COLO668 (cell line): ENCODE results near the gene SV2B.

Experiments used
- DNase-seq: peaks from one replicate; lab custom pipeline; 2025; ENCODE audit not compliant: unreplicated experiment; lab: John Stamatoyannopoulos, UW

SV2B gene

DNA sequence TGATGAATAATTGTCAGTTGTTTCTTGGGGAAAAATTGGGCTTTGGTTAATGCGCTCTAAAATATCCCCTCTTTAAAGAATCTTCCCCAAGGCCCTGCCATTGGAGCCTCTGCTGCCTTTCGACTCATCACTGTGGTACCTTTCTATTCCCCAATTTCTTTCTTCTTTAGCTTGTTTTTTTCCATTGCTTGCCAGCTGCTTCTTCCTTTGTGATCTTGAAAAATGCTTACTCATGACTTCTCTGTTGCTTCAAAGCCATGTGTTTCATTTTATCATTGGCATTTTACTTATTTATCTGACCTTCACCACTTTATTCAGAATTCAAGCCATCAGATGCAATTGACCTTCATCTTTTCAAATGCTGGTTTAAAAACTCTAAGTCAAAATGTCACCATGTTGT, 84.4 kb downstream of the SV2B start:
- DNase-seq = no peak

DNA sequence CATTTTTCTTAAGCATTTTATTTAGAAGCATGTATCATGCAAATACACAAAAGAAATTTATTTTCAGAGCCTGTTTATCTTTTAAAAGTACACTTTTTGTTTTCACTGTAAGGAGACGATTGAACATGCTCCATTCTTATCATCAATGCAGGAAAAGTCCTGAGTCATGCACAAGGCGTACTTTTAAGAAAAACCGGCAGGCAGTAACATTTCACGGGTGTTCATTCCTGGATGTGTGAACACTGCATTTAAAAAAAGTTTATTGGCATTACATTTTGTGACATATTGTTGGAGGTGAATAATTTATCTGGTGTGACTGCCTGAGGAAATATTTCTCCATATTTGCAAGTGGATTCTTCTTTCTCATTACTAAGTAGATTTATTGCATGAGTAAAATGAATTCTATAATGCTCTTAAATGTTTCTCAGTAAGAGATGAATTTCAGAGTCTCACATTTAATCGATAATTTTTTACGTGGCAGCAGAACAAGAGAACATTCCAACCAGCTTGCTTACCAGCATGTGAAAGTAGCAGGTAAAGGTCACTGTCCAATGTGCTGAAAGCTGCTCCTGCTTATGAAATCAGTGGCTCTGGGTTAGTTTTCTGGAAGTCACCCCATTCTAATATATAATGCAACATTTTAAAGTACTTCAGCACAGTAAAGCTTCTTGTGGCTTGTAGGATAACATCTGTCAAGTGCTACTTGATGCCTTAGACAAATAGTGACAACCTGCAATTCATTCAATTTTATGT, 87.0 kb downstream of the SV2B start:
- DNase-seq = no peak

DNA sequence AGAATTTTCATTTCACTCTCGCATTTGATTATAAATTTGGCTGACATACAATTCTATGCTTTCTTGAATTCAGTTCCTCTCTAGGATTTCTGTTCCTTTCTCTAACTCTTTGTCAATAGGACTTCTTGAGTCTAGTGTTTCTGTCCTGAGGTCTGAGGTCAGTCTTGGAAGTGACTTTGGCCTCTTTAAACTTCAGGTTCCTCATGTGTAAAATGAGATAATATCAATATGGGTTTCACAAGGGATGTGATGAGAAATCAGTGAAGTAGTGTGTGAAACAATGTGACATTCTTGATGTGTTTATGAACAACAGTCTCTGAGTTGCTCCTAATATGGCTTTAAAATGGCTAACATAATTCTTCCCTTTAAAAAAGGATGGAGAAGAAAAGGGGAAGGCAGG, 92.2 kb downstream of the SV2B start:
- no peak for DNase-seq

DNA sequence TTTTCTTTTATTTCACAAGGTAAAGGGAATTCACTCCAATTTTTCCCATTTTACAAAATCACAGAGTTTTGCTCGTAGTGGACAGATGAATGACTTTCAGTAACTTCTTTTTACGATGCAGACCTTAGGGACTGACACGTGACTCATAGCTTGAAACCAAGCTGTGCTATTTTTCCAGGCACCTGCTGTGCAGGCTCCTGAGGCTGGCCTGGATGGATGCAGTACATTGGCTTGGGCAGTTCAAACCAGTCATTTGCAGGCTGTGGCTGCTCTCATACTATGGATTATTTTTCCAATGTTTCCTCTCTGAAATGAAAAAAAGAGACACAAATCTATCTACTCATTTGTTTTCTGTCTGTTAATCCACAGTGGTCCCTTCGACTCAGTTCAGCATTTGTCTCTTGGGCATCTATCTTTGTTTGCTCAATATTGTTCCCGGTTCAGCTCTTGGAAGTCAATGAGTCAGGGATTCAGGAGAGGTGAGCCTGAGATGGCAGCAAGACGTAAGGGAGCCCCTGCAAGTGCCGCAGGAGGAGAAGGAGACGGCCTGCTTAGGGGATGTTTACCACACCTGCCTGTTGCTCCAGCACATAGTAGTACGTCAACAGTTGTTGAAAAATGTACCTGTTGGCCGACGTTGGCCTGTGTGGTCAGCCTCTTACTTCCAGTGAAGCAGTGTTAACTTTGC, 92.8 kb downstream of the SV2B start:
- DNase-seq = peak; percentile 56

DNA sequence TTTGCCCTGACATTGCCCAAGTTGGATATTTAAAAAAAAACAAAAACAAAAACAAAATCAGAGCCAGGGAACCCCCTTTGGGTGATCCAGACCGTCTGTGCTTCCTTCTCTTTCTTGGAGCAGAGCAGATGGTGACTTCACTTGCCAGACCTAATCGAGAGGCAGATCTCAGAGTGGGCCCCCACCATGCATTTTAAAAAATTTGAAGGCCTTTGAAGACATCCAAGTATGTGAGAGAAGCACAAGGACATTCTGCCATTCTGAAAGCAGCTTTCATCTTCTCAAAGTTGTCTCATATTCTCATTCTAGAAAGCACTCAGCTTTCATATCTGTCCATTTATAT, 93.3 kb downstream of the SV2B start:
- no peak for DNase-seq

DNA sequence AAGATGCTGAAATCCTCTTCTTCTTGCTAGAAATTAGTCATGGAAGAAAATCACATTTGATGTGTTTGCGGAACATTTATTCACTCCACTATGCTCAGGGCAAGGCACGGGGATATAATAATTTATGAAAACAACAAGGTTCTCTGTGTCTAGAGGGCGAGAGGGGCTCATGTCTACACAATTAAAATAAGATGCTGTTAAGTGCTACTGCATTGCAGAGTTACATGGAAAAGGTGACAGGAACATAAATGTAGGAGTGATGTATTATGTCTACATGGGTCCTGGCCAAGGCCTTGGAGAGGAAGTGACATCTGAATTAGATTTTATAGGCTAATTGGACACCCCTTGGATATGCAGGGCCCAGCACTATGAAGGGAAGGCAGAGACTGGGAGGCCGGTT, 96.1 kb downstream of the SV2B start:
- no peak for DNase-seq

DNA sequence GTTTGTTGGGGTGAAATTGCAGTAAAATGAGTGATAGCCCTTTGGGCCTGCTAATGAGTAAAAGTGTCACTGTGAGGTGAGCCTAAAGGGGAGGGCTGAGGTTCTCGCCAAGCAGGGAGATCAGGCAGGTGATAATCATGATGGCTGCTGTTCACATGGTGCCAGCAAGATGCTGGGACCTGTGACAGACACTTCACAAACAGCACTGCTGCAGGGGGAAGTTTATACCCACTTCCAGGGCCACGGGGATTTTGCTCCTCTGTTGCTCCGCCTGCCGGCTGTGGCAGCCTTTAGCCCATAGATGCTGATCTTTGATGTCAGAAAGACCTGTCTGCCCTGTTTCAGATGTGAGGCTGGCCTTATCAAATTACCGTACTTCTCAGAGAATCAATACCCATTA, 96.7 kb downstream of the SV2B start:
- DNase-seq = peak; percentile 74

DNA sequence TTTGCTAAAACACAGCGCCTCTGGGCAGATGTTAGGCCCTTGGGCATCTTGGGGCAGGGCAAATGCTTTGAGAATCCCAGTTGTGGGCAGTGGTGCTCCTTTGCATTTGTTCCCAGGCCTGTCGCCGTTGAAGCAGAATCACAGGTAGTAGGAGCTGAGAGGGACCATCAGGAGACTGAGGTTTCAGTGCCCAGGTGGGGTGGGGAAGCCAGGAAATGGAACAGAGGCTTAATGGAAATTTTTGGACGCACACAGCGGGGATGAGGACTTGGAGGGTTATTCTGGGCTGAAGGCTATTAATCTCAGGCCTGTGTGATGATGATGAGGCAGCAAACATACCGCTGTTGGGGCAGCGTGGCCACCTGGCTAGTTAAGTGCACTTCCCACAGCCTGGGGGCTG, 99.5 kb downstream of the SV2B start:
- DNase-seq = peak; percentile 73

DNA sequence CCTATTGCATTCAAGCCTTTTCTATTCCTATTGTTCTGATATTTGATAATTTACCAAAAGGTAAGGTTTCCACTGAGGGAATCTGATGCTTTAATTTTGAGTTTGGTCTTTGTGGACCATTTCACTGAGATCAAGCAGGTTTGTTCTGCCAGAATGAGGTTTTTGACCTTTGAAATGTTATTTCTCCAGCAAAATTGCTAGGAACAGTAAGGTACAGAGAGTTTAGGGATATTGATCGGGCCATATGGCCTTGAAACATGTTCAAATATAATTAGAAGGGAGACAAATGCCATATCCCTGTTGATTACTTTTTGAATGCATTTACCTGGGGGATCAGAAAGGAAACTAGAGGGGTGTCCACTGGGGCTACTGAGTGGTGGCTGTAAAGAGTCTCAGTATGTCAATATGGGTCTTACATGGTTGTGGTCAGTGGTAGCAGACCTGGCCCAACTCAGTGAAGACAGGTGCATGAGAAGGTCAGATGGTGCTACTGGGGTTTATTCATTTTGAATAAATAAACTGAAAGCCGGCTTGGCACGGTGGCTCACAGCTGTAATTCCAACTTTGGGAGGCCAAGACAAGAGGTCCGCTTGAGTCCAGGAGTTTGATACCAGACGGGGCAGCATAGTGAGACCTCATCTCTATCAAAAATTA, 100.2 kb downstream of the SV2B start:
- DNase-seq = peak; percentile 14

DNA sequence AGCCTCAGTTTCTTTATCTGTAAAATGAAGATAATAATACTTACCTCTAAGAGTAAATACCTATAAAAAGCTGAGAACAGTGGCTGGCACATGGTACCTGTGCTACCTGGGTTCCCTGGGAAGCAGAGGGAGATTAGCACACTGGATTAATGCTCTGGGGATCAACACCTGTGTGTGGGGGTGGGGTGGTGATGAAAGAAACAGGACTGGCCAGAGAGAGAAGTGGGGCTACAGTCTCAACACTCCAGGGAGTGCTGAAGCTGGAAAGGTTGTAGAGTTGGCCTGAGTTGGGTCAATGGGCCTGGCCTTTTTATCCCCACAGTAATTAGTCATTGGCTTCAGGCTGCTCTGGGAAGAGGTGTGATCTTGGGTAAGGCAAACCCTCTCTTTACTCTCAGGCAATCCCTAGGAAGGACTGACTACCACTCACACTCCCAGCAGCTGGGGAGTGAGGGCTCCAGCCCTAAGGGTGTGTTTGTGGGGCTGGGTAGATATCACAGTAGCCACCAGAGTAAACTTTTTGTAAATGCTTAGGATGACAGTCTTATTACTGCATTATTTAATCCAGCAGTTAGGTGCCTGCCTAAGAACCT, 102.5 kb downstream of the SV2B start:
- DNase-seq = peak; percentile 11

DNA sequence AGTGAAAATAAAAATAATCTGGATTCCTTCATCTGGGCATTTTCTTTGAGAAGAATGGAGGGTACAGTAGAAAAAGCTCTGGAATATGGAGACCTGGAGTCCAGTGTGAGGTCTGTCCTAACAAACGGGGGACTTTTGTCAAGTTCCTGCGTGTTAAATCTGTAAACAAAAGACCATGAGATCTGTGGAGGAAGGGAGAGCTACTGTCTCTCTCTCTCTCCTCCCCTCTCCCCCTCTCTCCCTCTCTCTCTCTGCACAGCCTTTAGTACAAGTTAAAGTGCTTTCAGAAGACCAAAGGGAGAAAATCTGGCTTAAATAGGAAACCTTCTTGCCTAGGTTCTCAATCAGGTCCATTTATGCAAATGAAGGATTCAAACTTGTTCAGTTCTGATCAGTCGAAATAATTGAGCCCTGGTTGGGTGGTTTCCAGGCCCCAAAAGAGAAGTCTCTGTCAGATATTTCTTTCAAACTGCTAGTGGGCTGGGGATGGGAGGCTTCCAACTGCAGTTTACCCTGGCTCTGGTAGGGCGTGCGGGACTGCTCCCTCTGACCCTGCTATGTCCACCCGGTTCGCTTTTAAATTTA, 103.7 kb downstream of the SV2B start:
- DNase-seq = no peak

DNA sequence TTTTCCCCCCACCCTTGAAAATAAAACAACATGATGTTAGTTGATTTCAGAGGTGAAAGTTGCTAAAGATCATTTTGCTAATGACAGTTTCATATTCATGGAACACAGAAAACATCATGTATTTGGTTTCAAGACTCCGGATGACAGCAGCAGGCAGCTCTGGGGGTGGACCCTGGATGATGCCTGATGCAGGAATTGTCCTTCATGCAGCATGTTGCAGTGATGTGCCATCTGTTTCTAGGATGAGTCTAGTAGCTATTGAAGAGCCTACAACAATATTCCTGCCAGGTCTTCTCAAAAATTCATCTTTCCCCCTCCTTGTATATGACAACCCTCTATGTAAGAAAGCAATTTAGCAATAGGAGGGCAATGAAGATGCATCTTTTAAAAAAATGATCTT, 108.3 kb downstream of the SV2B start:
- DNase-seq = no peak

DNA sequence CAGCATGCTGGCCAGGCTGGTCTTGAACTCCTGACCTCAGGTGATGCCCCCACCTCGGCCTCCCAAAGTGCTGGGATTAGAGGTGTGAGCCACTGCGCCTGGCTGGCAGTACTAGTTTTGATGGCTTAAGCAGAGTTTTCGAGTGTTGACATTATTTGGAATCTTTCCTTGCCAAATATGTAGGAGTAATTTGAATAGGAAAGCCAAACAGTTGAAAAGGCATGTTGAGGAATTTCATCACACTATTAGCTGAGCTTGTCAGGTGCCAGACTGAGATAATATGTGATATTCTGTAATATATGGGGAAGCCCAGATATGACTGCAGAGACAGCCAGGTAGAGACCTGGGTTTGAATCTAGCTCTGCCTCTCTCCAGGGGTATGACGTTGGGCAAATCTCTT, 109.3 kb downstream of the SV2B start:
- no peak for DNase-seq

DNA sequence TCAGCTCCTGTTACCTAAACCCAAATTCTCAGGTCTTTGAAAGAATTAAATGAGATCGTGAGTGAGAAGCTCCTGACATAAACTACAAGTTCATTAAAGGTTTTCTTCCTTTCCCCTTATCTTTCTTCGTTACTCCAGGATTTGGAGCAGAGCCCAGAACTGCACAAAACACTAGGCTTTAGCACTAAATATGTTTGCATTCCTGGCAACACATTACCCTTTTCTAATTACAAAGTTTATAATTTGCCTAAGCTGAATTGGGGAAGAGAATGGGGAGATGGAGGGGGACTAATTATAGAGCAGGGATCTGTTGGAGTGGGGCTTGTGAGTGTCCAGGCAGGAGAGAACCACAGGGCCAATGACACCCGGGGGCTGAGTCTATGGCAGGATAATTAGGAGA, 109.7 kb downstream of the SV2B start:
- no peak for DNase-seq

DNA sequence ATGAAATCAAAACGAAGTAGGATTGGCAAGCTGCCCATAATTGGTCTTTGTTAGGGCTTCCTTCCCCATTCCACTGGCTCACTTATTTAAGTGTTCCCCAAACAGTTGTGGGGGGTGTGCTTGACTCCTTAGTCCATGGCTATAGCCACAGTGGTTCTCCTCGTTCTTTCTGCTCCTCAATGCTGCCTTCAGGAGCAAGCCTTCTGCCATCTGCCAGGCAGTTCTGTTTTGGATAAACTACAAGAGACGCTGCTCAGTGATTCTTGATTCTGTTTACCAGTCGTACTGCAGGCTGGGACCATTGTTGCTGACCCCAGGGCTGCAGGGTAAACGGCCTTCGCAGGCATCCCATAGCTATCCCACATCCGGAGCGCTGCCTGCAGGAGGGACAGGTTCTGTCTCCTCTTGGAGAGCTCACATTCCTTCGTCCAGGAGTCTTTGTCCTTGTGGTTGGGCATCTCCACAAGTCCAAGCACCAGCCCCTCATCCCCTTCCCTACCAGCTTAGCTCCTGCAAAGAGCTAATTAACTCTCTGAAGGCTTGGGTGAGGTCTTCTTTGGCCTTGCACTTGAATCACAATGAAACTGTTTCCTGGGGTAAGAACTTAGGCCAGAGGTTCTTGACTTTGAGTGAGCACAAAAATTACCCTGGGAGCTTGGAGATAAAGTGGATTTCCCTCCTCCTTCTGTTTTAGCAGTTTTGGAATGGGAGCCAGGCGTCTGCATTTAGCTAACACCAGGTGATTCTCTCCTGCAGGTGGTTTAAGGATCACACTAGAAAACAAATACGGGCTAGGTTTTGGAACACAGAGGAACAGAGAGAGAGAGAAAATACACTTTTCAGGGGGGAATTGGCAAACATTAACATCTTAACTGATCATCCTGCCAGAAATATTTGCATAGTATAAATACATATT, 114.9 kb downstream of the SV2B start:
- DNase-seq = peak; percentile 29

DNA sequence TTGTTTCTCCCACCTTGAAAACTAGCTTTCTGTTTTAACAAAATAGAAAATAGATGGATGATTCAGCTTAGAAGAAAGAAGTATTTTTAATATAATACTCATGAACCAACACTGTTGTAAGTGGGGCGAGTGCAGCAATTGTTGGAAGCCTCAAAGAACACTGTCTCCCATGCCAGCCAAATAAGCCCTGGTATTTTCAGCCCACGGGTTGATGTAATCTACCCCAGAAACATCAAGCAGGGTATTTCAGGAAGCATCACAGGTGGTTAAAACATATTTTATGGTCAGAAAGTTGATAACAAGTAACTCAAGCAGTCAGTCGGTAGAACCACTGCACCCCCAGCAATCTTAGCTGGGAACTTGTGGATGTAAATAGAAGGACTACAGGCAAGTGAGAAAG, 115.9 kb downstream of the SV2B start:
- no peak for DNase-seq

DNA sequence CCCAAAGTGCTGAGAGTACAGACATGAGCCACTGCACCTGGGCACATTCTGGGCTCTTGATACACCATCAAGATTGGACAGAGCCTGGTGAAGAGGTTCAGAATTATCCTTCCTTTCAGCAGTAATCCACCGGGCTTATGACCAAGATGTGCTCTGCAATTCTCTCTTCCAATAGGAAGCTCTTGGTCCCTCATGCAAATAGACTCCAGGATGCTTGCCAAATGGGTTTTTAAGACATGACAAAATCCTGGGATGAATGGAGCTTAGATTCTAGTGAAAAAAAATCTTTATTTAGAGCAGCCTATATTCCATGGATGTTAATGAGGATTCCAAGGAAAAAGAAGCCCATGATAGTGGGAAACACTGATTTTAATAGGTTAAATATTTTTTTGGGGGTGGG, 119.1 kb downstream of the SV2B start:
- DNase-seq = no peak

DNA sequence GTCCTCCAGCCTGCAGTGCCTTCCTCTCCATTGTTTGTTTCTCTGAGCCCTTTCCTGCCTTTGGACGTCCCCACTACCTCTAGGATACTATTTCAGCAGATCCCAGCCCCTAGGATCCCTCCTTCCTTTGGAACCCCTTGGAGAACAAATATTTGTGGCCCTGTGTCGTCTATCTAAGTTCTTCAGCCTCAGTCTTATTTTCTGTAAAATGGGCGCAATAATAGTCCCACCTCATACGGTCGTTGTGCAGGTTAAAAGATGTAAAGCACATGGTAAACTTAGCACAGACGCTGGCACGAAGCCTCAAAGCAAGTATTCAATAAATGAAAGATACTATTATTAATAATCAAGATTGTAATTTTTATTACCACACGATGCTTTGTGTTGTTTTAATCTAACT, 122.0 kb downstream of the SV2B start:
- DNase-seq = no peak

DNA sequence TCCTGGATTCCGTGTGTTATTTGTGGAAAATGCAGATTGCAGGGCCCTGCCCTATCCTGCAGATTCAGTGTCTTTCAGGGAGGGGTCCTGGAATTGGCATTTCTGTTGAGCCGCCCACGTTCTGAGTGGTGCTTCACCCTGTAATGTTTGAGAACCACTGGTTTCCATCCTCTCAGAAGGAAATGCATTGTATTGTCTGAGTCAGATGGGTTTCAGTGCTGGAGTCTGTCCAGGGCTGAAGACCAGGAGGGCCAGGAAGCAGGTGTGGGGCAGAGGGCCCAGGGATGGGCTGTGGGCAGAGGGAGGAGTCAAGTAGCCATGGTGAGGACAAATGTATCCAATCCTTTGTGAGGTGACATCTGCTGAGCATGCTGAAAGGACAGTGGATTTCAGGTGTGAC, 123.8 kb downstream of the SV2B start:
- peak; percentile 85 for DNase-seq

DNA sequence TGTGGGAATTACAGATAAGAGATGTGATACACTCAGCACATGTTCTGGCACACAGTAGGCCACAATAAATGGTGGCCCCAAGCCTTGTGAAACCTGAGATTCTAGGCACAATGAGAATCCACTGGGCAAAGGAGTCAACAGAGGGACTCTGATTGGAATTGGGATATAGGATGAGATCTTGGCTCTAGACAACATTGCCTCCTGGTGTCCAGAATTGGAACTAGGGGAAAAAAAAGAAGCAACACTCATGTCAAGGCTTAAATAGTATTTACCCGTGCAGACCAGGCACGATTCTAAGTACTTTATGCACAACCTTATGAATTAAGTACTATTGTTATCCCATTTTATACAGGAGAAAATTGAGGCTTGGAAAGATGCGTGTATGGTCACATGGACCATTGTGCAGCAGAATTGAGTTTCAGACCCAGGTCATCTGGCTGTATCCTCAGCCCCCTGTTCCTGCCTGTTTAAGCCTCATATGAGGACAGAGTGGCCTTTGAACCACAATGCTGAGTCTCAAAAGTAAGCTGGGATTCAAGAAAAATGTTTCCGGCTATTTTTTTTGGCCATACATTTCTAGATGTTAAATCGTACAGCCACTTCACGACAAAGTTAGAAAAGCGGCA, 124.8 kb downstream of the SV2B start:
- DNase-seq = peak; percentile 59
